Ishikawa (cell line): ENCODE data around the gene KIF26B.

Source experiments
- CEBPB ChIP-seq: IDR thresholded peaks from 2 replicates; pipeline ENCODE4 v1.6.1; 2012
- RAD21 ChIP-seq: IDR thresholded peaks from 2 replicates; pipeline ENCODE4 v1.6.1; 2012; ENCODE audit warnings: low read depth
- TAF1 ChIP-seq: IDR thresholded peaks from 2 replicates; pipeline ENCODE4 v1.6.1; 2012; ENCODE audit warnings: low read depth, mild to moderate bottlenecking
- TCF12 ChIP-seq: IDR thresholded peaks from 2 replicates; pipeline ENCODE4 v1.6.1; 2012; ENCODE audit warnings: low read depth
- TEAD4 ChIP-seq: IDR thresholded peaks from 2 replicates; pipeline ENCODE4 v1.6.1; 2012
- YY1 ChIP-seq: IDR thresholded peaks from 2 replicates; pipeline ENCODE4 v1.6.1; 2012; ENCODE audit warnings: low read depth
- ZBTB7A ChIP-seq: IDR thresholded peaks from 2 replicates; pipeline ENCODE4 v1.6.1; 2012; ENCODE audit warnings: low read depth
- TF ChIP-seq, protein P1 (sequence below): IDR thresholded peaks from 2 replicates; pipeline ENCODE4 v1.6.1; 2012

DNA sequence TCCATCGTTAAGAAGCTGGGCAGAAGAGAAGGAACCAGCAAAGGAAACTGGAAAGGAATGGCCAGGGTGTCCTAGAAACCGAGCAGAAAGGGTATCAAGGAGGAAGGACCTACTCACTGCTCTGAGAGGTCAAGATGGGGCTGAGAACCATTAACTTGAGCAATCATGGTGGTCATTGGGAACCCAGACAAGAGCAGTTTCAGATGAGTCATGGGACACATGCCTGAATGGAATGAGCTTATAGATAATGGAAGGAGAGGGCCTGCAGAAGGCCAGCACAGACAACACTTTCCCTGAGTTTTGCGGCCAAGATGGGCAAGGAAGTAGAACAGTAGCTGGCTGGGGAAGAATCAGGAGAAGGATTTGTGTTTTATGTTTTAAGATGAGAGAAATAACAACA is 383.2 kb downstream of the KIF26B start:
- TF ChIP-seq TAF1 (no peak), CEBPB (no peak), ZBTB7A (no peak), RAD21 (no peak), TEAD4 (no peak), TCF12 (no peak), YY1 (no peak)
- TF ChIP-seq, protein P1, sequence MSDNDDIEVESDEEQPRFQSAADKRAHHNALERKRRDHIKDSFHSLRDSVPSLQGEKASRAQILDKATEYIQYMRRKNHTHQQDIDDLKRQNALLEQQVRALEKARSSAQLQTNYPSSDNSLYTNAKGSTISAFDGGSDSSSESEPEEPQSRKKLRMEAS = no peak
